Chondrocyte (in vitro differentiated cells): ENCODE measurements around the gene CNNM2. TPM values are rescaled to one million over a fixed set of nuclear protein-coding genes. Genes with fewer than 3 reads are reported as not detected.
A peak's percentile ranks its signal among the peaks of the same experiment; 100 is the strongest.

Source experiments
- DNase-seq: peaks from one replicate; pipeline ENCODE4 v3.0.0; 2021; ENCODE audit warnings: mixed read lengths, low spot score
- H3K27ac Mint-ChIP-seq: one replicate; pipeline ENCODE4 v1.8.0; 2021; ENCODE audit warnings: mild to moderate bottlenecking, moderate library complexity, mixed read lengths; ENCODE audit not compliant: unreplicated experiment
- H3K27me3 Mint-ChIP-seq: 2 replicates; pipeline ENCODE4 v1.8.0; 2021; ENCODE audit warnings: low read depth, mixed read lengths
- H3K36me3 Mint-ChIP-seq: 2 replicates; pipeline ENCODE4 v1.8.0; 2021; ENCODE audit warnings: low read depth, mixed read lengths
- H3K4me1 Mint-ChIP-seq: 2 replicates; pipeline ENCODE4 v1.8.0; 2021; ENCODE audit warnings: low read depth, mild to moderate bottlenecking, mixed read lengths
- H3K4me3 Mint-ChIP-seq: one replicate; pipeline ENCODE4 v1.8.0; 2021; ENCODE audit warnings: mild to moderate bottlenecking, moderate library complexity, mixed read lengths; ENCODE audit not compliant: unreplicated experiment
- H3K9me3 Mint-ChIP-seq: 2 replicates; pipeline ENCODE4 v1.8.0; 2021; ENCODE audit warnings: low read depth, mixed read lengths
- total RNA-seq: library from RNA; stranded (reverse); gene quantifications from 3 replicates; pipeline ENCODE4 v1.2.1, GENCODE V29; 2021
- TF ChIP-seq, protein P1 (sequence below): fragments of 200-600 bp; sonication (generic); IDR thresholded peaks from 2 replicates; pipeline ENCODE4 v1.5.0; 2021; ENCODE audit warnings: antibody characterized with exemption, mild to moderate bottlenecking, moderate library complexity

The CNNM2 gene
- total RNA-seq, 1 donor from 2014 or later: 36.8 TPM

DNA sequence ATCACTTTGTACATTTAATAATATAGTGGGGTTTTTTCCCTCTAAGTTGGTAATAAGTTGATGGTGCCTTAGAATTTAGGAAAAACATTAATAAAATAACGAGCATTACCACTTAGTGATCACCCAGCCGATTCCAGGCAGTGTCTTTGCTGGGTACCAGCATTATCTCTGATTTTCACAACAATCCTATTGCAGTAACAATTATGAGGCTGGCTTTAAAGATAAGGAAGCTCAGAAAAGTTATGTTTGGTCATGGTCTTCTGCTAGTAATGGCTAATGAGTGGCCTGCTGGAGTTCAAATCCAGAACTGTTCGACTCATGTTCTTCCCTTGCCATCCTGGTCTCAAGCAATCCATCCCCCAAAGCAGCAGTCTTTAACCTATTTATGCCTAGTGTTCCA is 127.9 kb downstream of the CNNM2 start:
- DNase-seq: no peak
- no peaks in the 10 kb centered on the region for H3K27me3 Mint-ChIP-seq
- TF ChIP-seq, protein P1, sequence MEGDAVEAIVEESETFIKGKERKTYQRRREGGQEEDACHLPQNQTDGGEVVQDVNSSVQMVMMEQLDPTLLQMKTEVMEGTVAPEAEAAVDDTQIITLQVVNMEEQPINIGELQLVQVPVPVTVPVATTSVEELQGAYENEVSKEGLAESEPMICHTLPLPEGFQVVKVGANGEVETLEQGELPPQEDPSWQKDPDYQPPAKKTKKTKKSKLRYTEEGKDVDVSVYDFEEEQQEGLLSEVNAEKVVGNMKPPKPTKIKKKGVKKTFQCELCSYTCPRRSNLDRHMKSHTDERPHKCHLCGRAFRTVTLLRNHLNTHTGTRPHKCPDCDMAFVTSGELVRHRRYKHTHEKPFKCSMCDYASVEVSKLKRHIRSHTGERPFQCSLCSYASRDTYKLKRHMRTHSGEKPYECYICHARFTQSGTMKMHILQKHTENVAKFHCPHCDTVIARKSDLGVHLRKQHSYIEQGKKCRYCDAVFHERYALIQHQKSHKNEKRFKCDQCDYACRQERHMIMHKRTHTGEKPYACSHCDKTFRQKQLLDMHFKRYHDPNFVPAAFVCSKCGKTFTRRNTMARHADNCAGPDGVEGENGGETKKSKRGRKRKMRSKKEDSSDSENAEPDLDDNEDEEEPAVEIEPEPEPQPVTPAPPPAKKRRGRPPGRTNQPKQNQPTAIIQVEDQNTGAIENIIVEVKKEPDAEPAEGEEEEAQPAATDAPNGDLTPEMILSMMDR: no peak

DNA sequence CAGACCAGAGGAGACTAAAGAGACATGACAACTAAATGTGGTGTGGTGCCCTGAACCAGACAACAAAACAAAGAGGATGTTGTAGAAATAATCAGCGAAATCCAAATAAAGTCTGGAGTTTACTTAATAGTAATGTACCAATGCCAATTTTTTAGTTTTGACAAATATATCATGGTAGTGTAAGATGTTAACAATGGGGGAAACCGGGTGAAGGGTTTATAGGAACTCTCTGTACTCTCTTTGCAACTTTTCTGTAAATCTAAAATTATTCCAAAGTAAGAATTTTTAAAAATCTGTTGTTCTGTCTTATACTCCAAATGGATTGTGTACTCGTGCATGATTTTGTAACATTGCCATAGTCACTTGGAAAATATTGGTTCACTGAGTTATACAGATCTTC is 129.3 kb downstream of the CNNM2 start:
- peaks cover 43% of the 10 kb centered on the region for H3K4me1 Mint-ChIP-seq
- H3K9me3 Mint-ChIP-seq: no peaks in the 10 kb centered on the region
- DNase-seq: no peak
- no peak overlapping the region for H3K27ac Mint-ChIP-seq
- peaks cover 12% of the 10 kb centered on the region for H3K36me3 Mint-ChIP-seq
- TF ChIP-seq, protein P1: no peak
- no peaks in the 10 kb centered on the region for H3K27me3 Mint-ChIP-seq
- no peak overlapping the region for H3K4me3 Mint-ChIP-seq

More for the DNA sequence above, 127.9 kb downstream of the CNNM2 start:
- no peaks in the 10 kb centered on the region for H3K9me3 Mint-ChIP-seq
- peaks cover 58% of the 10 kb centered on the region for H3K4me1 Mint-ChIP-seq
- H3K4me3 Mint-ChIP-seq: no peak overlapping the region
- H3K36me3 Mint-ChIP-seq: peaks cover 10% of the 10 kb centered on the region
- peak overlapping the region; percentile 72 for H3K27ac Mint-ChIP-seq

DNA sequence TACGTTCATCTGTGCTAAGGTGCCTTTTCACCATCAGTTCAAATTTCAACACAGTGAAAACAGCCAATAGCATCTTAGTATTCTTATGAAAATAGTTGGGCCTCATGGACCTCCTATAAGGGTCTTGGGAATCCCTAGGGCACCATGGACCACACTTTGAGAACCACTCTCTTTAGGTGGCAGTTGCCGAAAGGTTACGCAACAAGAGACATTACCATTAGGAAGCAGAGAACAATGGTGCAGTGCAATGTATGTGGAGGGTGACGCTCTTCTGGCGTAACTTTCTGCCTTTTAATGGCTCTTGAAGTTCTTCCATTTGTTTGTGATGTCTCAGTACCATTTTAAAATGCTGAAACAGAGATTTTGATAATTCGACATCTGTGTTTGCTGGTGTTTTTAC is 131.1 kb downstream of the CNNM2 start:
- TF ChIP-seq, protein P1: no peak
- Mint-ChIP-seq H3K9me3 (no peaks in the 10 kb centered on the region), H3K27me3 (no peaks in the 10 kb centered on the region), H3K4me1 (peaks cover 34% of the 10 kb centered on the region), H3K36me3 (peaks cover 13% of the 10 kb centered on the region), H3K4me3 (no peak overlapping the region), H3K27ac (no peak overlapping the region)
- no peak for DNase-seq

DNA sequence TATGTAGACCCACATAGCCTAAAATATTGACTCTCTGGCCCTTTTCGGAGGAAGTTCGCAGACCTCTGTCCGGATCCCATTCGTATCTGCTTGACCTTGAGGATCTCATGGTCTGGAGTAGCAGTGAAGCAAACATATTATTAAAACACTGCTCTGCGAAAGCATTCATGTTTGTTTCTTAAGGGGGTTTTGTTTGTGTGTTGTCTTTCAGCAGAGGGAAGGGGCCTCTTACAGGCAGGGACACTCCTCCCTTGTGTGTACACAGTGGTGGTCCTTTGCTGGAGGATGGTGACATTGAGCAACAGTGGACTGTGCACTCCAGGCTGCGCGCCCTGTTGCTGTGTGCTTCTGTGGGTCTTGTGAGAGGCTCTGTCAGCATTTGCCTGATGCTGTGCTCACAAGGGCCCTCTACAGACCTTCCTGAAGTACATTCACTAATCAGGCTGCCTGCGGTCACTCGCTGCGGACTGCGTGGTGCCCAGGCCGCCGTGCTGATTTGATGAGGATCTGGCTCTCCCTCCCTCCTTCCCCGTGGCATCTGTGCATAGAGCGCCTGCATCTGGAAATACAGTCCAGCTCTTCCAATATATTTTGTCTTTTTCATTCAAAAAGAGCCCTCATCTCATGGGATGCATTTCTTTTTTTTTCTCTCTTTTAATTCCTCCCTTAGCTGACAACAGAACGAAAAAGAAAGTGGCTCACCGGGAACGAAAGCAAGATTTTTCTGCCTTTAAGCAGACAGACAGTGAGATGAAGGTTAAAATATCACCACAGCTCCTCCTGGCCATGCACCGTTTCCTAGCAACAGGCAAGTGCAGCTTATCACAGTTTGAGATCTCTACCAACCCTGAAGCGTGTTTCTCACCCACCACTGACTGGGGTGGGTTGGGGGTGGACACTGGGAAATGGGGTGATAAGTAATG is 135.8 kb downstream of the CNNM2 start:
- Mint-ChIP-seq H3K4me3 (peak overlapping the region; percentile 41), H3K9me3 (no peaks in the 10 kb centered on the region), H3K27ac (peak overlapping the region; percentile 46), H3K36me3 (peaks cover 25% of the 10 kb centered on the region), H3K27me3 (no peaks in the 10 kb centered on the region), H3K4me1 (peaks cover 18% of the 10 kb centered on the region)
- no peak for DNase-seq
- TF ChIP-seq, protein P1: peak; percentile 75

DNA sequence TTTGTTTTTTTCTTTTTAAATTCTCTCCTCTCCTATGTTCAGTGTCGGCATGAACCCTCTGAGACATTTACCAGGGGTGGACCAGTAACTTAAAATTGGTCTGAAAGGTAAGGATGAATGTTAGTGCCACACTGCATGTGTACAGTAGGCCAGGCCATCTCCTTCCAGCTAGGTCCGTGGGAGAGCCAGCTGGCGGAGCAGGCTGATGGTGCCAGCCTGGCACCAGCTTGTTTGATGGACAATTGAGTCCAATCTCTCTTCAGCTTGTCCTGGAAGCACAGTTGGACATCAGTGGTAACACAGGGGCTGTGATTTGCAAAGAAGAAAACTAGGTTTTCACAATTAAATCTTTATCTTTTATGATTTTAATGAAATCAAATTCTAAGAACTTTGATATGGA is 136.5 kb downstream of the CNNM2 start:
- Mint-ChIP-seq H3K9me3 (no peaks in the 10 kb centered on the region), H3K4me3 (no peak overlapping the region), H3K4me1 (peaks cover 18% of the 10 kb centered on the region), H3K27ac (peak overlapping the region; percentile 46), H3K36me3 (peaks cover 25% of the 10 kb centered on the region), H3K27me3 (no peaks in the 10 kb centered on the region)
- DNase-seq: no peak
- TF ChIP-seq, protein P1: no peak
